ENCODE data around the gene PANX3.

The PANX3 gene

DNA sequence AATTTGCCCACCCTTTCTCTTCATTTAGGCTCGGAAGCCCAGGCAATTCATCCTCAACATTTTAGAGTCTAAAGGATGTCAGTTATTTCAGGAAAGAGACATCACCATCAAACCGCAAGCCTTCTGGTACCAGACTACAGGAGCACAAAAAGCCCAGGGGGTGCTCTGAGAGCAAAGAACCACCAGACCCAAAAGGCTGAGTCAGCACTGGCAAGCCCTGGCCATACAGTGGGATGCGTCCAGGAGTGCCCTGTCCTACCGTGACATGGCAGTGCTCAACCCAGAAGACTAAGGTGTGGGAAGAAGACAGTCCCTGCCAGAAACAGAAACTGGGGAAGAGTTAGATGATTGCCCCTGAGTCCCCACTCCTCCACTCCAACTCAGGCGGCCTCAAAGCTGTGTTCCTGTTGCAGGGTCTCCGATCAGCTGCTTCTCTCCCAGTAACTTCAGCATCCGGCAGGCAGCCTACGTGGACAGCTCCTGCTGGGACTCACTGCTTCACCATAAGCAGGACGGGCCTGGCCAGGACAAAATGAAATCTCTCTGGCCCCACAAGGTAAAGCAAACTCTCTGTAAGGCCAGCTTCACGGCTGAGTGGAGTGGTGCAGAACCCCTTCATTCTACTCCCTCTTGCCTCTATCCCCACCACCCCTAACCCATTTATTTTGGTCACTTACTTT, 1.5 kb downstream of the PANX3 start:
- DNase-seq, result peak; percentile 3

GRCh38 chr11:124618863-124619262, 7.6 kb downstream of the PANX3 start:
- no peak for DNase-seq

- peak; percentile 94 for DNase-seq
Observed at GRCh38 chr11:124622531-124623451, 11.6 kb downstream of the PANX3 start, which contains the start of gene TBRG1. TSS of gene TBRG1 (plus strand) at chr11:124622864. CDS start at chr11:124623084, 220 bp downstream.

DNA sequence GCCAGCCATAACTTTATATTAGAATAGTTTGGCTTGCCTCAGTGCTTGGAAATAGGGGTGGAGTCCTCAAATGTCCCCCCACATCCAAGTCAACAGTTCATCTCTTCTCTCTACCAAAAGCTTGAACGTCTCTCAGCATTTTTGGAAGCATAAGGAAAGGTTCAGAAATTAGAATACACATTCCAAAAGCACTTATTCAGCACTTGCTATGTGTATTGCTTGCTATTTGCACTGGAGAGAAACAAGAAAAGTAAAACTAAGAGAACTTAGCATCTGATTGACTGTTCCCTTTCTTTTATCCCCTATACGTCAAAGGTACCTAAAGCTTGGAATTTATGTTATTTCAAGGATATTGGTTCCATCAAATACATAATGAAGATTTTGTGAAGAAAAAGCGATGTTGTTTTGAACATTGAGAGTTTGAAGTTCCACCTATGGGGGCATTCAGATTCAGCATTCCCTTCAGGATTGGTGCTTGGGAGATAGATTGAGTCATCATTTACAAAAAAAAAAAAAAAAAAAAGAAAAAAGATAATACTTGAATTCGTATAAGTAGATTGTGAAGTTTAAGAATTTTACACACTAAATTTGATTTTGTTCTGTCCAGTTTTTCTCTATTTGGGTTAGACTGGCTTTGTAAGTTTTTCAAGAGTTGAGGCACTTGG, 12.8 kb downstream of the PANX3 start:
- no peak for DNase-seq

- no peak for DNase-seq
Observed at GRCh38 chr11:124625504-124626168, 14.4 kb downstream of the PANX3 start.

DNA sequence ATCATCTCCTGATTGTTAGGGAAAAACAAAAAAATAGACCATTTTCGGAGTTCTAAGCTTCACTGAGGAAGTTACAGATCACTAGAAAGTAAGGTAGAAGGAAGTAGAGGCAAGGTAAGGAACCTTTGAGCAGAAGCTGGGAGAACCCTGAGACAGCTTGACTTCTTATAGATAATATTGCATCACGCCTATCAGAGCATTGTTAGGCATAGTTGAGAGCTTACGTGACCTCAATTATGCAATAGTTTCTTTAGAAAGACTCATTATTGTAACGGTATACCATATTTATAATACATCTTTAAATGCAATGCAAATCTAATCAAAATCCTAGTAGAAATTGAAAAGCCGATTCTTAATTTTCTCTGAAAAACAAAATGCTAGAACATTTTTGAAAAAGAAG, 16.3 kb downstream of the PANX3 start:
- no peak for DNase-seq

- DNase-seq, result no peak
Observed at GRCh38 chr11:124629961-124630360, 18.7 kb downstream of the PANX3 start.

DNA sequence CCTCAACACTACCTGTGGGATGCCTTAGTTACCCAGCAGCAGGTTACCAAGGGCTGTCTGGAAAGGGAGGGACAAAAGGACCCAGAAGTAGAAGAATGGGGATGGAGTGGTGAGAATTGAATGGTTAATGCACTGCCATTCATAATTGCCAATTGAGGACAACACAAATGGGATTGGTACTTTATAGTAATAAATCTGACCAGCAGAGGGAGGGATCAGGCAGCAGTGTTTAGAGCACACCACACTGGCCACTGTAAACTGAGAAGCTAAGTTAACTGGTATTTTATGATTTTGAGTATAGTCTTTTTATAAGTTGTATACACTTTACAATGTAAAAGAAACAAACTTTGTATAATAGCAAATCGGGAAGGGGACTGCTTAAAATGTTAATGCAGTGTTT, 22.1 kb downstream of the PANX3 start:
- DNase-seq, result no peak

- DNase-seq, result no peak
Observed at GRCh38 chr11:124635932-124636331, 24.7 kb downstream of the PANX3 start.

DNA sequence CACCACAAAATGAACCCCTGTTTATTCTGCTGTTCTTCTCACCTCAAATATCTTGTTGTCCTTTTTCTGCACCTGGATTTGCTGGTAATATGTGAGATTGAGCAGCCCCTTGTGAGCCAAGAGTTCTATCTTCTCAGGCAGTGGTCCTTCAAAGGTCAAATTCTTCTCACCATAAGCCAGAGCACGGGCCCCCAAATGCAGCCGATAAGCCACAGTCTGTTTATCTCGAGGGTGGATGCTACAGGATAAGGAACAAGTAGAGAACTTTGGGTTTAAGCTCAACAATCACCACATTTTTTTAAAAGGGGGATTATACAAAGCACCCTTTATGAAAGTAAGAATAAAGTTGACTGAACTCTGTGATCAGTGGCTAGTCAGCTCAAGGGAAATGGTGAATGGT, 27.3 kb downstream of the PANX3 start:
- no peak for DNase-seq

- no peak for DNase-seq
Observed at GRCh38 chr11:124639186-124639585, 28.0 kb downstream of the PANX3 start.

DNA sequence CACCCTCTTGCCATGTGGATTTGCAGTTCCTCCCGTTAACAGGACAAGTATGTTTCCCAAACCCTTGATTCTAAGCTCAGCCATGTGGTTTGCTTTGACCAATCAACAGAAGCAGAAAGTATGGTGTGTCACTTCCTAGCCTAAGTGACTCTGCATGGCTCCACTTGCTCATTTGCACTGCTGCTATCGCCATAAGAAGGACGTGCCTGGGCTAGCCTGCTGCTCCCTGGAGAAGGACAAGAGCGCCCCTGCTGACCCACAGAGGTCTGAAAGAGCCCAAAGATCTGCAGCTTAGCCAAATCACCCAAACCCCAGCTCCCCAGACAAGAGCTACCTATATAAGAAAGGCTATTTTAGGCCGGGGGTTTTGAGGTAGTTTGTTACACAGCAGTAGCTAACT, 29.4 kb downstream of the PANX3 start:
- DNase-seq, result no peak

GRCh38 chr11:124642628-124643027, 31.4 kb downstream of the PANX3 start:
- DNase-seq, result no peak

DNA sequence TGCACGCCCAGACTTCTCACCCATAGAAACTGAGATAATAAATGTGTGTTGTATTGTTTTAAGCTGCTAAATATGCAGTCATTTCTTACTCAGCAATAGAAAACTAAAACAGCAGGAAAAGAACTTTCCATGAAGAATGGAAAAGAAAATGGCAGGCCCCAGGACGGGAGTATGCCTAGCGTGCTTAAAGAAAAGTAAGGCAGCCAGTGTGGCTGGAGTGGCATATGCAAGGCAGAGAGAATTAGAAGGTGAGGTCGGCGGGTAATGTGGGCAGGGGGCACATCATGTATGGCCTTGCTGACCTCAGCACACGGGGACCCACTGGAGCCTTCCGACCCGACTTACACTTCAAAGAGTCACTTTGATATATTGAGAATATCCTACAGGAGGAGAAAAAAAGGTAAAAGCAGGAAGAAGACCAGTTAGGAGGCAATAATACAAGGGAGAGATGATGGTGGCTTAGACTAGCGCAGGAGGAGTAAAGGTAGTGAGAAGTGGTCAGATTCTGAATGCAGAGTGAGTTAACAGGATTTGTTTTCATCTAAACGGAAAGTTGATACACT, 31.9 kb downstream of the PANX3 start:
- DNase-seq, result no peak

GRCh38 chr11:124643605-124644425, 32.6 kb downstream of the PANX3 start:
- peak; percentile 83 for DNase-seq

DNA sequence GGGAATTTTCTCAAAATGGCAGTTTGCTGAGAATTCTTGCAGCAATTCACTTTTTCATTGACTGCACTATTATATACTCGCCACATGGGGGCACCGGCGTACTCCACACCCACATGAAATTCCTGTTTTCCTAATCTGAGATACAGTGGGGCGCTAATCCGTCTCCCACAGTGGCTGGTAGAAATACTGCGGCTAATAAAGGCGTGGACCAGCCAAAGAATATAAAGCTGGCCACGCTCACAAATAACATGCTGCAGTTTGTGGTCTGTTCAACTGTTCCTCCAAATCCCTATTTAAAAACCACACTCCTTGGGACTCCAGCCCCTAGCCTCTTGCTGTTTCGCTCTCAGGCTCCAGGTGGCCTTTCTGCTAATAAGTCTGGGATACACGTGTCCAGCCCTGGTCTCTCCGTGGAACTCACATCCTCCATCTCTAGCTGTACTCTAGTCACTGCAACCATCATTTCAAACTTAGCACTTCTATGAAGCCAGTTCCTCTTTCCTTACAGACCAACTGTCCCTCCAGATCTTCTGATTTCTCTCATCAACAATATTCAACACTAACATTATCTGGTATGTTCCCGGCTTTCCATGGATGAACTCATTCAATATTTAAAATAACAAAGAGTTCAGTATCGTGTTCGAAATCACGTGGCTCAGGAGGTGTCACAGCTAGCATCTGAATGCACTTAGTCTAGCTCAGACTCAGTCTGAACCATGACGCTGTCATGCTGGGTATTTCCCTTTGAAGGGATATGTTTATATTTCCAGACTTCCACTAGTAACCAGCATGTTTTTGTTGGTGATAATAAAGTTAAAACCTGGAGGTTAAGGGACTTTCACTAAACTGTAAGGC, 33.4 kb downstream of the PANX3 start:
- peak; percentile 79 for DNase-seq

GRCh38 chr11:124646148-124646547, 34.9 kb downstream of the PANX3 start:
- DNase-seq, result no peak

DNA sequence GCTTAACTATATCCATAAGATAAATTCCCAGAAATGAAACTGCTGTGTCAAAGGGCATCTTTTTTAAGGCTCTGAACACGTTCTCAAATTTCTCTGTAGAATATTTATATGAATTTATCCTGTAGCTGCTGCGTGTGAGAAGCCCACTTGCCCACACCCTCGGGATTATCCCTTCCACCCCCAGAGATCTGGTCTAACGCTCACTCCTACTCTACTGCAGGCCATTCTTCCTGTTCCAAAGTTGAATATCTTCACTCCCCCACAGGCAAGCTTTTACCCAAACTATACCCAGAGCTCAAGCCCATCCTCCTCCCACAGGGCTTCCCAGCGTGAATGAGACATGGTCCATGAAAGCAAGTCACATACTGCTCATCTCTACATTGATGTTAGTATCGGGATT, 37.4 kb downstream of the PANX3 start:
- no peak for DNase-seq

DNA sequence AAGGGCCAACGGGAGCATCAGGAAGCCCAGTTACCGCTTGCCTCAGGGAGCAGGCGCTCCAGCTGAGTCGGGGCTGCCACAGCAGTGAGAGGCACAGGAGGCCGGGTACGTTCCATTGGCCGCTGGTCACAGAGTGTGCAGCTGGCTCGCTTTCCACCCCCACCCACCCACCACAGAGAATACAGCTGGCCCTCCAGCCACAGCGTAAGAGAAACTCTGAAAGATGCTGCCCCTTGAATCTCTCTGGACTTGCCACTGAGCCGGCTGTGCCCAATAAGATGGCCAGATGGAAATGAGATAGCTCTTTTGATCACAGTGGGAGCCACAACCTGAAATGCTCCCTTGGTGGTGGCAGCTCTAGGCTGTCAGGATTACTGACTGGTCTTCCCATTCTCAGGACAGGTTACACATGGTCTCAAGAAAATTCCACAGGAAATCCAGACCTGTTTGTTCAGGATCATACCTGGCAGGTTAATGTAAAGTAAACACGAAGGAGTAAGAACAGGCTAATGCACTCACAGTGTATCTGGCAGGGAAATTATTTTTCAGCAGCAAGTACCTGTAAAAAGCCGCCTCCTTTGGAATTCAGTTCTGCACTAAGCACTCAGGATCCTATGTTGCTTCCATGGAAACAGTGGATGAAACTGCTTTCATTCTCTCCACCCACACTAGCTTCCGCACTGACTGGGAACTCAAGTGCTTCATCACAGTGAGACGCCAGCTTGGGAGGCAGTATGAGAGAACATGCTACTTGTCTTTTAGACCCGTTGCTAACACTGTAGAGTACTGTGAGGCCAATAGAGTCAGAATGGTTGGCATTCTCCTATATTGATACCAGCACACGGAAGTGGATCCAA, 45.8 kb downstream of the PANX3 start:
- peak; percentile 12 for DNase-seq
